Myocyte (in vitro differentiated cells): ENCODE data around the gene ADK. TPM values are rescaled to one million over a fixed set of nuclear protein-coding genes. Genes with fewer than 3 reads are reported as not detected.
"Not testable (repeated sequence)": the region's sequence is repeated elsewhere in the genome, so short reads cannot be mapped to it uniquely, and the experiment has no call there.

Source experiments
- DNase-seq: peaks from one replicate; pipeline ENCODE4 v3.0.0-alpha.2; 2012; ENCODE audit warnings: low read depth
- total RNA-seq: library from RNA; depleted of rRNA; stranded (reverse); fragments of >200 nt; gene quantifications from 2 replicates; pipeline ENCODE4 v1.2.3, GENCODE V29; 2014

The ADK gene
- total RNA-seq, 1 donor from 2014 or later: 65.4 TPM

DNA sequence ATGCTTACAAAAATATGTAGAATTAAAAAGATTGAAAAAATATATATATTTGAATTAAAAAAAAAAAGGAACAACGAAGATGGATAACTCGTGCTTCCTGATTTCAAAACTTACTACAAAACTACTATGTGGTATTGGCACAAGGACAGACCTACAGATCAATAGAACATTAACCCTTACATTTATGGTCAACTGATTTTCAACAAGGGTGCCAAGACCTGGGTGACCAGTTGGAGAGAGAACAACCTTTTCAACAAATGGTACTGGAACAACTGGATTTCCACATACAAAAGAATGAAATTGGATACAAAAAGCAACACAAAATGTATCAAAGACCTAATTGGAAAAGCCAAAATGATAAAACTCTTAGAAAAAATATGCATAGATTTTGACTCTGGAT lies 10.5 kb upstream of the ADK start:
- DNase-seq: no peak

DNA sequence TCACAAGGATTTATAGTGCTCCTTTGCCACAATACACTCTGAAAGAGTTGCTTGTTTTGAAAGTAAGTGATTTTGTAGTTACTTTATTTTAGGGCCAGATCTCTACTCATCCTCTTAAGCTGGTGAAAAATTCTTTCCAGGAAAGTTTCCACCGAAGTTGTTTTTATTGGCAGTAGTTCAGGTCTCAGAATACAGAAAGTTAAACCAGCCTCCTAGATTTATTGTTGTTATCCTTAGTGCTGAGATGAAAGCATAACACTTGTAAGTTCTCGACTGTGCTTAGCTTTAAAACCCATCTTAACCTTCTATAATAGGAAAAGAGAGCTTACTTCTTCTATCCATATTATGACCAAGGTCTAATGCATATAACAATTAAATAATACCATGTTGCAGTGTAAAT lies 5.9 kb upstream of the ADK start:
- DNase-seq: peak; percentile 78

DNA sequence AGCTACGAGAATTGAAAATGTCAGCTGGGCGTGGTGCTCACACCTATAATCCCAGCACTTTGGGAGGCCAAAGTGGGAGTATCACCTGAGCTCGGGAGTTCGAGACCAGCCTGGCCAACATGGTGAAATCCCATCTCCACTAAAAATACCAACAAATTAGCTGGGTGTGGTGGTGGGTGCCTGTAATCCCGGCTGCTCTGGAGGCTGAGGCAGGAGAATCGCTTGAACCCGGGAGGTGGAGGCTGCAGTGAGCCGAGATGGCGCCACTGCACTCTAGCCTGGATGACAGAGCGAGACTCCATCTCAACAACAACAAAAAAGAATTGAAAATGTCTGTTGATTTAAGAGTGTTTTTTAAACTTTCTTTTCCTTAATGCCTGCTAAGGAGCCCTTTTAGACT lies 4.0 kb upstream of the ADK start:
- not testable (repeated sequence) for DNase-seq

DNA sequence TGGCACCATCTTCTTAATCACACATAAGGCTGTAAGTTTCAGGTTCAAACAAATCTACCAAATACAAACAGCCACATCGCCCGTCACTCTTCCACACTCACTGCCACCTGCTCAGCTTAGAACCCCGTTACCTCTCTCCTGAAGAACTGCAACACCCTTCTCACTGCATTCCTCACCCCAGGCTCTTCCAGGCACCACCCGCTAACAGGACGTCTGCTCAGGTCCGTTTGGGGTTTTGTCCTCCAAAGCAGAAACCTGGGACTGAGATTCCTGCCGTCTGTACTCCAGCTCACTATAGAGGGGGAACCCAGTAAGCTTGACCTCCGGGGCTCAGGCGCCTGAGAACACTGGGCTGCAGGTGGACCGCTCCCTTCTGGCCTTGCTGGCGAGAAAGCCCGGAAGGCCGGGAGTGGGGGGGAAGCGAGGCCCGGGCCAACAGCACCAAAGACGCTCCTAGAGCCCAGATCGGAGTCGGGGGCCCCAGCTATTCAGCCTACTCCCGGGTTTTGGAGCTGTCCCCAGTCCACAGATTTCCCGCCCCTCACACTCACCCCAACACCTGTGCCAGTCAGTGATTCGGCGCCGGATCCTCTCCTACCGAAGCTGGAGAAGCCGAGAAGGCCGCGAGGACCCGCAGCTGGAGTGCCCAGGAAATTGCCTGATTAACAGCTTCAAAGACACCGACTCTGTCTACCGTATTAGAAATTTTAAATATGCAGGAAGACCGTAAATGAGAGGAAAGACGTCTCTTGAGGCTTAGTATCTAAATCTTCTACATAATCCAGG lies 624 bp upstream of the ADK start, which contains the start of gene AP3M1:
AP3M1 (minus strand) TSS at position 625 of the 786 bp plus-strand sequence. CDS start 12,449 bp downstream, outside the sequence.
- no peak for DNase-seq

DNA sequence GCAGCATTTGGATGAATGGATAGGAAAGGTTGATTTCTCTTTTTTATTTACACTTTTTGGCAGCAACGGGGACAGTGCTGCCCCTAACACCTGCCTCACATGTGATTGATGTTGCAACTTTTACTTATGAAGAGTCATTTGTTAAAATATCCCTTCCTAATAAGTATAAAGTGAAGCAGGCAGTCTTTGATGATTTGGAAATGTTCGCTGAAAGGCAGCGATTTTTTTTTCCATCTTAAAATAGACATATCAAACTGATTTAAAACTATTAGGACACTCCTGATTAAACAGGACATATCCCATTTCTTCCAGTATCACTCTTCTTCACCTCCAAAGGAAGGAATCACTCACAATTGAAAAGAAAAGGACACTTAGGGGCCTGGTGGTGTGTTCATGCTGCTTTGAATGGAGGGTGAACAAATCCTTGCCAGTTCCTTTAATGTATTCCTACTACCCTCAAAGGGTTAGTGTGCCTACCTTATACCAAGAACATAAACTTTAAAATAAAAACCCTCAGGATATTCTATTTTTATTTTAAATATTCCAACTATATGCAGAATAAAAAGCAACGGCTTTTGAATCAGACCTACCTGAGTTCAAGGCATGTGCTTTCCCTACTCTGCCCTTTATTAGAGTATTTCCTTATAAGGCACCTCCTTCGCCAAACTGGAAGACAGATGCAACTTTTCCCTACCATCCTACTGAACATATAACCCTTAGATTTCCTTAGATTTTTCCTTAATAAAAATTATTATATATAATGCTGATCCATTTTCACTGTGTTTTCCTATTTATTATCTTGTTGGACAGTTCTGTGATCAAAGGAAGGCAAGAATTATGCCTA lies 1.1 kb downstream of the ADK start:
- DNase-seq: no peak

DNA sequence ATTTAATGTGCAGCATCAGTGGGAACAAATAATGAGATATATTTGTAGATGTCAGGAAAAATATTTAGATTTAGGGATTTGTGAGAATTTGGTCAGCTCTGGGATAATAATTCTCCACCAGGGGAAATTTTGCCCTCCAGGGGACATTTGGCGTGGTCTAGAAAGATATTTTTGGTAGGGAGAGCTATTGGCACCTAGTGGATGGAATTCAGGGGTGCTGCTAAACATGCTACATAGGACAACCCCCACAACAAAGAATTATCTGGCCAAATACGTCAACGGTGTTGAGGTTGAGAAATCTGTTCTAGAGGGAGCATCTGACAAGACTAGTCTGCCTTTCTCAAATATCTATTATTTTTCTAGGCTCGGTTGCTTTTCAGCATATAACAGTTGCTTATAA lies 2.1 kb downstream of the ADK start:
- DNase-seq: peak; percentile 69

DNA sequence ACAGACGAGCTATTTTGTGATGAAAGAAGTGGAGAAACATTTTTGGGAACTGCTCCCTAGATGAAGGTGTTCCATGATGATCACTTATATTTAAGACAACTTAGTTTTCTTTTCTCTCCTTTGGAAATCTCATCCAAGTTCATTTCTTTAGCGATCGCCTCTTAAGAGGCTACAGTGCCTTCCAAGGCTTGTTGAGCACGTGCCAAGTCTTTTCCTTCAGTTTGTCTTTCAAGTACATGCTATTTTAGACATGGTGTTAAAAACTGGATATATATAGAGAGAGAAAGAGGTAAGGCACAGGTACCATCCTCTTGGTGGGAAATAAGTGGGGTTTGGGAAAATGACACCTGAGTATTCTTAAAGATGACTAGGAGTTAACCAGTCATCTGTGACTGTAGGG lies 2.7 kb downstream of the ADK start:
- no peak for DNase-seq

DNA sequence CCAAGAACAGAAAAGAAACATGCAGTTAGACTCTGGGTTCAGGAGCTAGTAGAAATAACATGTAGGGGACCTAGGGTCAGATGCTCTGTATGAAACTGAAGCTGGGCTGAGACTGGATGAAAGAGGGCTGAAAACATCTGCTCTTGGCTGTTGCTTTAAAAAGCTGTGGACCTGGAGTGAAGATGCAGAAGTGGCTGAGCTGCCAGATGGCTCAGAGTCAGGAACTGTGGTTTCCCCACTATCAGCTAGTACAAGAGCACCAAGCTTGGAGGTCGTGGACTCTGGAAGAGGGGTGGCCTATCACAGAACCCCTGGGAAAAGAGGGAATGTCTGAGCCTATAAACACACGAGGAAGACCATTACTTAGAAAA lies 5.9 kb downstream of the ADK start:
- DNase-seq: peak; percentile 55

DNA sequence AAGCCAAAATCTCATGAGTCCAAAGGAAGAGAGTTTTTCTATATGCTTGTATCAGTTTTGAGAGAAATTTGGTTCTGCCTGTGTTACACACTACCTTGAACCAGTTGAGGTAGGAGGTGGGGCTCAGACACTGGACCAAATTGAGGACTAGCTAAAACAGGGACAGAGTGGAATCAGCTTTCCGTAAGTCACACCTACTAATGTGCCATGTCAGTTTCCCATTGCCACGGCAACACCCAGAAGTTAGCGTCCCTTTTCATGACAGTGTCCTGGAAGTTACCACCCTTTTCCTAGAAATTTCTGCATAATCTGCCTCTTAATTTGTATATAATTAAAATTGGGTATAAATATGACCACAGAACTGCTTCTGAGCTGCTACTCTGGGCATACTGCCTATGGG lies 9.0 kb downstream of the ADK start:
- no peak for DNase-seq

DNA sequence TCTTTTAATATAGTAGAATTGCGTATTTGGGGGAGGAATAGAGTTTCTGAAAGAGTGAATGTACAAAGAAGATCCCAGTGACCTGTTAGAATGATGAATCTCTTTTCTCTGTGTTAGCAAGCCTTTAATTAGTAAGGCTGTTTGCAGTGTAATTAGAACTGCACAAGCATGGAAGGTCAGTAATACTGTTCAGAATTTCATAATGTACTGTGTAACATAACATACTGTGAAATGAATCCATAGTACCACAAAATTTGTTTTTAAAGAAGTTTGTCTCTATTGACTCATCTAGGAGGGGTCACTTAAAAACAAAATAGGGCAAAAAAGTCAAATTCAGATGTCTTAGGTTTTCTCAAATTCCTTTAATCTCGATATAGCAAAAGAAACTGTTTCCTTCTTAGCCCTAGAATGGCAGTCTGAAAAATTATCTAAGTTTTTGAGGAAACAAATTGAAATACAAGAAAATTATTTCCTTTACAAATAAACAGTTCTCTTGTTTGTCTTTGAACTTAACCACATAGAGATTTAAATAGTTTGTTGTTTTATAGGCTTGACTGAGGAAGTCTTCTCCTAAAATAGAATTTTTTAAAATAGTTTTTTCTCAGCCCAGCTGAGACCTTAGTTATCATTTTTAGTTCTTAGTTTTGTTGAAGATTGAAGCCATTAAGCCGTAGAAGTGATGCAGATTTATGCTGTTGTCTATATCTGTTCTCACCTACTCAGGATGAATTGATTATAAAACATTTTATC lies 12.5 kb downstream of the ADK start:
- DNase-seq: no peak

DNA sequence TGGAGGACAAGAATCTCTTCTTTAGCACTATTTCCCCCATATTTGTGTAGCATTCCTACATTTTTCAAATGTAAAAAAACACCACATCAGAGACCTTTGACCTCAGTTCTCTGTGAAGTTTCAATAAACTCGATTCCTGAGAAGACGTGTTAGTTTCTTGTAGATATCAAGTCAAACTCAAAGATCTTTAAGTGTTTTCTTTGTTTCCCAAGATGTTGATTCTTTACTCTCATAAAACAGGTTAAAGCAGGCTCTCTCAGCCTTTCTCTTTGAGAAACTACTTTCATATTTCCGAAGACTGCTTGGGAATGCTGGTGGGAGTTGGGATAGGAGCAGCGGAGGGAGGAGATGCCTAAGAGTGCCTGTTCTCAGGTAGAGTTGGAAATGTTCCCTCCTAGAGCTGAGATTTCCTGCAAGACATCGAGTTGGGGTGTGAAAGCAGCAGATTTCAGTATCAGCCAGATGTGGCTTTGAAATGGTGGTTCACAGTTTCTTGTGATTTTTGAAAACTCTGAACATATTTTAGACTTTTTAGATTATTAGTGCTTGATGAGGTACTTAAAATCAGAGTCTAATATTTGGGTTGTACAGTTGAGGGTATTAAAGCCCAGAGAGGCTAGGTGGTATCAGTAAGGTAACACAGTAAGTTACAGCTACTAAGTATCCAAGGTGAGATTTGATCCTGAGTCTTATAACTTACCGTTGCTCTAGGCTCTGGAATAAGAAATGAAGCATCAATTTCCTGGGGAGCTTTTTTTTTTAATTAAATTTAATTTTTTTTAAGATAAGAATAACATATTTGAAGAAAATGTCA lies 13.9 kb downstream of the ADK start:
- no peak for DNase-seq

DNA sequence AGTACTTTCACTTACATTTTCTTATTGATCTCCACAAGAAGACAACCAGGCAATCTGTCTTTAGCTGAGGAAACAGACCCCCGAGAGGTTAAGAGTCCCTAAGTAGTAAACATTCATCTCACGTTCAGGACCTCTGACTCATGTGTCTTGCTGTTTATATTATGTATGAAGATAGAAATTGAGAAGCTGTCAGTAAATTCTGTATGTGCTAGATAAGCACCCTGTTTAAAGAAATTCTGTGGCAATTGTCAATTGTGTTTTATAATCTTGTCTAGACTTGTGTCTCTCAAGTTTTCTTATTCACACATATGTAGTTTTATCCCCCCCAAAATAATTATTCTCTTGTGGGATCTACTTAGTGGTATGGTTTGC lies 14.5 kb downstream of the ADK start:
- DNase-seq: no peak

DNA sequence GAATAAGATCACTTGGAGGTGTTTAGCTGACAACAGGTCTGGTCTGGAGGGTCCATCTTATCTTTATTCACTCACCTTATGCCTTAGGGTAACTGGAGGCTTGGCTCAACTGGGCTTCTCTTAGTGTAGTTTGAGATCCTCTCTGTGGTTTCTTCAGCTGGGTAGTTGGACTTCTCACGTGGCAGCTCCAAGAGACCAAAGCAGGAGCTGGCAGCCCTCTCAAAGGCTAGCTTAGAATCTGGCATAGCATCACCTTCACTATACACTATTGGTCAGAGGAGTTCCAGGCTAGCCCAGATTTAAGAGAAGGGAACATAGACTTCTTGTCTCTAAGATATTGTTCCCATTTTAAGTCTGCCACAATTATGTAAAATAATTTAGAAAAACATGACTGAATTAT lies 16.4 kb downstream of the ADK start:
- DNase-seq: peak; percentile 60

DNA sequence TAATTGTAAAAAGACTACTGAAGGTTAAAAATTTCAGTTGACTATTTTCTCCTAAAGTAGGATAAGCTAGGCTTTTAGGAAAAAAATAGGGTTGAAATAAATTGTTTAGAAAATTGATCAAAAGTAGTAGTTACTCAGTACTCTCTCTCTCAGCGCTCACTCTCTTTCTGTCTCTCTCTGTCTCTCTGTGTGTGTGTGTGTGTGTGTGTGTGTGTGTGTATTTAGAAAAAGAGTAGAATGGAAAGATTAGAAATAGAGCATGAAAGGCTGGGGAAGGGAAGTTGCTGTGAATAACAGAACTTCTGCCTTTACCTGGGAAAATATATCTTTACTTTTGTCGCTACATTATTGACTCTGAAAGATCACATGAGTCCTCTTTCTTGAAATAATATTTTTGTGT lies 20.6 kb downstream of the ADK start:
- DNase-seq: no peak

DNA sequence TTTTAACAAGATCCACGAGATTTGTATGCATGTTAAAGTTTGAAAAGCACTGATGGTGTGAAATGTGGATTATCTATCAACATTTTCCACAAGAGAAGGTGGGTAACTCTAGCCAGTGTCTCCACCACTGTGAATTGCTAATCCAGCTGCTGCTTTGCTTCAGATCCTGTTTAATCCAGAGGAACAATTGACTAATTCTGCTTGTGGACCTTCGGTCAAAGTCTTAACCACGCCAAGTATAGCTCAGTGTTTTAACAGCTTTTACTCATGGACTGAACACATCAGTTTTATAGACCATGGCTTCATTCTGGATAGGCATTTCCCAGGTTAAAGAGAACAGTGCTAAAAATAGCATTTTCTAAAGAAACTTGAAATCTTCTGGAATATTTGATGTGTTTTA lies 23.5 kb downstream of the ADK start:
- peak; percentile 11 for DNase-seq

DNA sequence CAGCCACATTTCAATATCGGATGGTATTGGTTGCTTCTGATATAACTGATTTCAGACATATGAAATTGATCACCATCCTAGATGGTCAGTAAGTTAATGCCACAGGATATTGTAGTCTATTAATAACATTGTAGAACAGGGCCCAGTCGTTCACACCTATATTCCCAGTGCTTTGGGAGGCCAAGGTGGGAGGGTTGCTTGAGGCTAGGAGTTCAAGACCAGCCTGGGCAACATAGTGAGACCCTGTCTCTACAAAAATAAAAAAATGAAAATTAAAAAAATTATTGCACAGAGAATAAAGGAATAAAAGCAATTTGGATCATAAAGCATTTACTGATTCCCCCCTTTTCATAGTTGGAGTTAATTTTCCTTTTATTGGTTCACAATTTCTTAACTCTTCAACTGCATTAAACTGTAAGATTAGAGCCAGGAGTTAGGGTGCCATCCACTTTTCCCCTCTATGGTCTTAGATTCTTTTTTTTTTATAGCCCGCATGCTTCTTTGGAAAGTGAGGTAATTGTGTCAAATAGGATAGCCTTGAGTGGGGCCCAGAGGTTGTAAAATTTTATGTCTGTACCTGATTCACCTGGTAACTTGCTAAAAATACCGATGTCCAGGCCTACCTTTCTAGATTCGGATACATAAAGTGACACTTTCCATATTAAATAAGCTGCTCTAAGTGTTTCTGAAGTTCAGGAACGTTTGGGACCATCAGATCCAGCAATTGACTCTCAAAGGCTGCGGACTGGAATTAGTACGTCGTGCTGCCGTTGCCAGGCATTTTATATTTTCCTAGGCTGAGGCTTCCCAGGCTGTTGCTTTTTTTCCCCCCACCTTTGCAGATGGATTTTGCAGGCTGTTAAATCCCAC lies 24.7 kb downstream of the ADK start:
- DNase-seq: no peak

DNA sequence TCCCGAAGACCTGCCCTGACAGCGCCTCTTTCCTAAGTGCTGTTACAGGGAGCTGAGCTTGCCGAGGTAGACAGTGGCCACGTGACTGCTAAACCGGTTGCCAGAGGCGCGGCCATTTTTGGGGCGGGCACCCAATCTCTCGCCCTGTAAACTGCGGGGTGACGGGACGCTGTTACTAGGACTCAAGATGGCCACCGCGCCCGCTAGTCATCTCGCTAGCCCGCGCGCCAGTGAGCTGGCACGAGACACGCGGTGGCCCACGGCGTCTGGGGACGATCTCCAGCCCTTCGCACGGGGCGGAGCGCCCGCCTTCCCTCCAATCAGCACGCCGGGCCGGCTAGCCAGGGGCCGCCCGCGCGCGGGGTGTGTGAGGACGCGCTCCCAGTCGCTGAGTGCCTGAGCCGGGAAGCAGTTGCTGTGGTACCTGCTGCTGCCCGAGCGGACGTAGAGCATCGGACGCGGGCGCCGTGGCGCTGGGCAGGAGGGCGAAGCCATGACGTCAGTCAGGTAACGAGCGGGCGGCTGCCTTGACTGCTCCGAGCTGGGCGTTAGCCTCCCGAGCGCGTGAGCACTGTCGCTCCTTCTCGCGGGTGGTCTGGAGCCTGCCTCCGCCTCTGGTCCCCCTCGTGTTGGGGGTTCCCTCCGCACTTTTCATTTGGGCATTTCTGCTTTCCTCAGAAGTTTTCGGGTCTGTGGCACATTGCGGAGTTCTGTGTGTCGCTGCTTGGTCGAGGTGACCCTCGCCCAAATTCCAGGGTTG lies 25.5 kb downstream of the ADK start:
- DNase-seq: peak; percentile 98

DNA sequence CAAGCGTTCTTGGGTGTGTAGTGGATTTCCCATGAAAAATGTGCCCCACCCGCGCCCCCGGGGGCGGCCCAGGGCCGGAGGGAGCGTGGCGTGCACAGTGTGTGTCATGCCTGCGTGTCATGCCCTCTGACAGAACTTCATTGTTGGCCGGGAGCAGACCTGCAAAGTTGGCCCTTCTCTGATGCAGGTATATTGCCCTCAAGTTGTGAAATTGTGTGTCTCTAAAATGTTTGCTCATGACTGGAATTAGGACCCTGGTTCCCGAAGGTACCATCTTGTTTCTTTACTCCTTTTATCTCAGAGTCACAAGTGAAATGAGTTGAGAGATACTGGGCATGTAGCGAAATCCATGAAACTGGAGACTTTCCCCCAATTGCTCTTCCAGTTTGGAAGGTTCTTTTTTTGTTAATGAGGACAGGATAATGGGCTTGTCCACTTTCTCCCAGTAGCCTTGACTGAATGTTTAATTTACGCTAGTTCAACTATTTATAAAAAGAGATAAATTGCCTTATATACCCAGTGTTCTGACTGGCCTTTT lies 26.2 kb downstream of the ADK start:
- peak; percentile 36 for DNase-seq
